NCI-H2196 treated with DMSO at 0.1 percent for 48 hours (cell line): ENCODE results near the gene C14orf93.
"Not testable (repeated sequence)": the region's sequence is repeated elsewhere in the genome, so short reads cannot be mapped to it uniquely, and the experiment has no call there.

Experiments used
- DNase-seq: peaks from one replicate; lab custom pipeline; 2025; ENCODE audit not compliant: unreplicated experiment; lab: John Stamatoyannopoulos, UW

The C14orf93 gene

DNA sequence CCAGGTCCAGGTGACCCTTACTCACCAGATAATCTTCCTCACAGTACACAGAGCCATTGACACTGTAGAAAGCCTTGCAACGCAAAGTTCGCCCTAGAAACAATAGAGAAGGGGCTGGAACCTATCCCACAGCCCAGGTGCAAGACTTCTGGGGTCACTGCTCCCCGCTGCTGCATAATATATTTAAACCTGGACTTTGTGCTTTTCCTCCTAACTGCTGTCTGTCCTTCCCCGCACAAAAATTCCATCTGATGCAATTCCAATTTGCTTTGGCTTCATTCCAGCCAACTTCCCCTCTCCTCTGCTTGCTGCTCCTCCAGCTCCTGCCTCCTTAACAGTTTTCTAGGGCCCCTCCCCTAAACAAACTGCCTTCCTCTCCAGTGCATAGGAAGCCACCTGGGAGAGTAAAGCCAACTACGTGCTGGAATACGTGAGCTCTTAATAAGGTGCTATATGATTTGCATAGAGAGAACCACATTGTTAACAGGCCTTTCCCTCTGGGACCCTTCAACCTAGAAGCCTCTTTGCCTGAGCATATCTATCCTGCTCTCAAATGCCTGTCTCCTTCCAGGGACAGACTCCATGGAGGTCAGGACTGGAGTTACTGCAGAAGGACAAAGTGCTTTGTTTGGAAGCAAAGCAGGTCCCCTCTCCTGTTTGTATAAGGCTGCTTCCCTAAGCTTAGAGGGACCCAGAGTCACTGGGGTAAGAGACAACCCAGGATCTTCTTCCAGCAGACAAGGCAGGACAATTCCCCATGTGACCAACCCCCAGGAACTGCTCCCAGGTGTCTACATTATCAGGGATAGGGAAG, 33.1 kb downstream of the C14orf93 start:
- DNase-seq: no peak

GRCh38 chr14:22974530-22975313, 35.2 kb downstream of the C14orf93 start:
- no peak for DNase-seq

DNA sequence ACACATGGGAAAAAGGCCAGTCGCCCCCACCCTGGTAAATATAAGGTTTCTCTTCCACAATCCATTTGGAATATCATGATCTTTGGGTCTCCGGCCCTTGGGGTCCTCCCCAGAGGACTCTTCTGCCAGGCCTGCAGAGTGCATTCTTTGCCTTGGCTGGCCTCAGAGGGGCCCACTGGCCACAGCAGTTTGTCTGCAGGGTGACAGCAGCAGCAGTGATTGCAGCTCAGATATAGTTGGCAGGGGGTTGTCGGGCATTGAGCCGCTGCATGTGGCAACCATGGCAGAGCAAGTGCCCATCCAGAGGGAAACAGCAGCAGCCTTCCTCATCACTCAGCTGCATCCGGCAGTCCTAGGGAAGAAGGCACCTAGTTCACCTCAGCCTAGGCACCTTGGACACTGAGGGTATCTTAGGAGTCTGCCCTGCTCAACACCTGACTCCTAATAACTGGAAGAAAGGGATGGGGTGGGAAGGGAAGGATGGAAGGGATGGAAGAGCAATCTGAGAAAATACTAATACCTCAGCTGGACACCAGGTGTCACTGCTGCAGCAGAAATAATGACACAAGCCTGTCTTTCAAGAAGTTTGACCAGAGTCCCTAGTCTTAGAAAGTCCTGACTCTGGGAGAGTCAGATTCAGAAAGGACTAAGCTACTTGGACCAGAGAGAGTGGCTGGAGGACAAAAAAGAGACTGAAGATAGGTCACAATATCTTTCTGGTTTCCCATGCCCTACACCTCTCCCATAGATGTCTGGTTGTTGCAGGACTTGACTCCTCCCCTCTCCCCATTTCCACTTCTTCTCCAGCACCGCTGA, 36.5 kb downstream of the C14orf93 start:
- DNase-seq: no peak

DNA sequence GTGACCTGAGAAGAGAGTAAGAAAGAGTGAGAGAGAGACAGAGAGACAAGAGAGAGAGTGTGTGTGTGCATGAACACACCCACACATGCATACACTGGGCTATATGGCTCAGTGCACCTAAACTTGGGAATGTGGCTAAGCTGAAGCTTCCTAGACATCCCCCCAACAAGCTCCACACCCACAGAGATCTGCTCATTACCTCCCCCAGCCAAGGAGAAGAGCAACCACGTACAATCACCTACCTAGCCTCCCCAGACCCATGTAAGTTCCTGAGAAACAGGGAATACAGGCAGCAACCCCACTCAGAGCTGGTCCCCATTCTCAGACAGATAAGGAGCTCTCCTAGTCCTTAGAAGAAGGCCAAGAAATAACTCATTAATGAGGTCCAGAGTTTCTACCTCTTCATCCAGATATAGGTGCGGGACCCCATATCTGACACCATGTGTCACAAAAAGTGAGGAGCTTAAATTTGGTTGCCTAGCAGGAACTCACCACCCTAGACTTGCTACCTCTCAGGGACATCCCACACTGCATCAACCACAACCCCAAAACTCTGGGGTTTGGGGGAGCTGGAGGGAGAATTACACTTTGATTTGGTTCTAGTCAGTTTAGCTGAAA, 37.5 kb downstream of the C14orf93 start:
- DNase-seq: no peak

DNA sequence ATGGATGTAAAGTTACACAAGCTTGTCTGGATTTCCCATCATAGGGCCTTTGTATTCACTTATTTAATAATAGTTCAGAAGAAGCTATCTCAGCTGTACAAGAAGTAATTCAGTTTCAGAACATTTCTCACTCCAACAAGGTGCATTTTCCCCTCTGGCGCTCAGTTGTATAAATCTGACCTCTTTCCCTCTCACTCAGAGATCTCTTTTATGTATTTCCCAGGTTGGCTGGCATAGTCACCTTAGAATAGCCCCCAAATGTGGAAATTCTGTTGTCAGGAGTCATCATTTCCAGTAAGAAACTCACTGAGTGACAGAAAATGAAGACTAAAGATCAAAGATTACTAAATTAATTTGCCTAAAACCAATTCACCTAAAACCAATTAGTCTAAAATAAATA, 38.8 kb downstream of the C14orf93 start:
- no peak for DNase-seq

DNA sequence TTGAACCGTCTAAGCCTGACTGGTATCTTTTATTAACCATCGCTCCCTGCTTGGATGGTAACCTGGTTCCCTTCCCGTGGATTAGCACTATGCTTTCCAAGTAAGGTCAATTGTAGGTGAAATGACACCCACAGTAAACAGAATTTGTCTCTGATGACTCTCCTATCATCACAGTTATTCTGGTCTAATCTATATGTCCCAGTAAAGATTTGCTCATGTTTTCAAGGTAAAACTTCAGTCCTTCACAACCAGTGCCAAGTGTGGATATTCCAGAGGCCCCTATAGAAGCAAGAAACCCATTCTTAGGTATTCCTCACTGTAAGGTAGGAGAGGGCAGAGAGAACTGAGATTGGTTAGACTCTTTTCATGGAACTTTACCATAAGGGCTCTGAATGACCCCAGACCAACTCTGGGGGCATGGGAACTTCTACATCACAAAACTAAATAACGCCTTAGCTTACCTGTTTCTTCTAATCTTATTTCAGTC, 43.1 kb downstream of the C14orf93 start:
- no peak for DNase-seq

DNA sequence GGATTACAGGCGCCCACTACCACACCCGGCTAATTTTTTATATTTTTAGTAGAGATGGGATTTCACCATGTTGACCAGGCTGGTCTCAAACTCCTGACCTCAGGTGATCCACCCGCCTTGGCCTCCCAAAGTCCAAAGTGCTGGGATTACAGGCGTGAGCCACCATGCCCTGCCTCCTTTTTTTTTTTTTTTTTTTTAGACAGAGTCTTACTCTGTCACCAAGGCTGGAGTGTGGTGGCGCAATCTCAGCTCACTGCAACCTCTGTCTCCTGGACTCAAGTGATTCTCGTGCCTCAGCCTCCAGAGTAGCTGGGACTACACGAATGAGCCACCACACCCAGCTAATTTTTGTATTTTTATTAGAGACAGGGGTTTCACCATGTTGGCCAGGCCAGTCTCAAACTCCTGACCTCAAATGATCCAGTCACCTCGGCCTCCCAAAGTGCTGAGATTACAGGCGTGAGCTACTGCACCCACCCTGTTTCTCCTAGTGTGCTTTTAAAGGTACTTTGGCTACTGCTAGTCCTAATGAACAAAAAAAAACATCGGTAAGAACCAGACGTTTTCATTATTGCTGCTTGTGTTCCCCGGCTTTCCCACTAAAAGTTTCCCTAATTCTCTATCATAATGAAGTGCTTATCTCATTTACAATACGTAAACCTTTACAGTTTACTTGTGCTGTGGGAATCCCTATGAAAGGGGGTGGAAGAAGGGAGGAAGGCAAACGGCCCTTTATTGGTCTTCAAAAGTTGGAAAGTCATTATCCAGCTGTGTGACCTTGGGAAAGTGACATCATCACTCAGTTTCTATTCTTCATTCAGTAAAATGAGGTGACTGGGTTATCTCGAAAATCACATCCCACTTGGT, 43.8 kb downstream of the C14orf93 start:
- DNase-seq: not testable (repeated sequence)

DNA sequence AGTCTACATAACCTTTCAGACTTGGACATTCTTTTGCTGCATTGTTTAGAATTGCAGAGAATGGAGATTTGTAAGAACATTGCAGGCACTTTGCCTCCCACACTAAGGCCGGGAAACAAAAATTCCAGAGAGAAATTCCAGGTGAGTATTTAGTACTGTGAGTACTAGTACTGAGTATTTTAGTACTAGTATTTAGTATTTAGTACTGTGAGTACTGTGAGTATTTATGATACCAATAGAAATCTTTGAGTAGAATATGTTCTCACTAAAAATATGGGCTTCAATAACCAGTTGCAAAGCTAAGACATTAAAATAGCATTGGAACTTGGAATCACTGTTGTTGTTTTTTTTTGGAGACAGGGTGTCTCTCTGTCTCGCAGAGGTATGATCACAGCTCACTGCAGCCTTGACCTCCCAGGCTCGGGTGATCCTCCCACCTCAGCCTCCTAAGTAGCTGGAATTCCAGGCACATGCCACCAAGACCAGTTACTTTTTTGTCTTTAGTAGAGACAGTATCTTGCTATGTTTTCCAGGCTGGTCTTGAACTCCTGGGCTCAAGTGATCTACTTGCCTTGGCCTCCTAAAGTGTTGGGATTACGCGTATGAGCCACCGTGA, 47.8 kb downstream of the C14orf93 start:
- DNase-seq: no peak

- DNase-seq: no peak
Measured at GRCh38 chr14:22955702-22956569, 54.0 kb downstream of the C14orf93 start.

DNA sequence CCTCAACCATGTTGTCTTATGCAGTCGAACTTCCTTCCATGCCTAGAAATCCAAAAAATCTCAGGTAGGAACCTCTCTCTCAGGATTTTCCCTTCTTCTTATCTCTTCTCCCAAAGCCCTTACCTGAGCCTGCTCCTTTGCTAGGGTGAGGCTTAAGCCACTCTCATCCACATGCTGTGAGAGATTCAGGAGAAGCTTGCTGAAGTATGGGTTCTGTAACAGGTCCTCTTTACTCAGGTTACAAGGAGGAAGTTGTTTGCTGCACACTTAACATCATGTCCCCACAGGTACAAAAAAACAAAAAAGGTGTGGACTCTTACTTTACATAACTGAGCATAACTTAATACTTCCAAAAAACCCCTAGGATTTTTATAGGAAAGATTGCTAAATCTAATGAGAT, 57.5 kb downstream of the C14orf93 start:
- no peak for DNase-seq

DNA sequence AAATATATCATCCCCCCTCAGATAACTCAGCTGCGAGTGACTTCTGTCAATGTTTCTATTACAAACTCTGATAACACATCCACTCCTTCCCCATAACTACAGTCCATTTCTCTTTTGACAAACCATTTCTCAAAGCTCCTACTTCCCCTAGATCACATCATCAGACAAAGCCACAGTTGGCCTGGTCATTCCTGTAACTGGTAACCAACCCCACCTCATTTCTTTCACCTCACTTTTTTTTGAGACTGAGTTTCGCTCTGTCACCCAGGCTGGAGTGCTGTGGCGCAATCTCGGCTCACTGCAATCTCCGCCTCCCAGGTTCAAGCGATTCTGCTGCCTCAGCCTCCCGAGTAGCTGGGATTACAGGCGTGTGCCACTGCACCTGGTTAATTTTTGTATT, 58.1 kb downstream of the C14orf93 start:
- not testable (repeated sequence) for DNase-seq

- DNase-seq: no peak
Measured at GRCh38 chr14:22945642-22946041, 64.3 kb downstream of the C14orf93 start.

GRCh38 chr14:22939684-22940083, 70.3 kb downstream of the C14orf93 start:
- DNase-seq: no peak
